GM12874 (cell line): ENCODE results near the gene TOR1AIP1.

Source experiments
- TF ChIP-seq, protein P1 (sequence below): IDR thresholded peaks from 2 replicates; pipeline ENCODE4 v1.5.1; 2011; ENCODE audit warnings: low read depth, mild to moderate bottlenecking, control low read depth, low read length, moderate library complexity; ENCODE audit not compliant: insufficient read depth

Gene TOR1AIP1

GRCh38 chr1:179968284-179968993 lies 86.4 kb downstream of the TOR1AIP1 start:
- TF ChIP-seq, protein P1, sequence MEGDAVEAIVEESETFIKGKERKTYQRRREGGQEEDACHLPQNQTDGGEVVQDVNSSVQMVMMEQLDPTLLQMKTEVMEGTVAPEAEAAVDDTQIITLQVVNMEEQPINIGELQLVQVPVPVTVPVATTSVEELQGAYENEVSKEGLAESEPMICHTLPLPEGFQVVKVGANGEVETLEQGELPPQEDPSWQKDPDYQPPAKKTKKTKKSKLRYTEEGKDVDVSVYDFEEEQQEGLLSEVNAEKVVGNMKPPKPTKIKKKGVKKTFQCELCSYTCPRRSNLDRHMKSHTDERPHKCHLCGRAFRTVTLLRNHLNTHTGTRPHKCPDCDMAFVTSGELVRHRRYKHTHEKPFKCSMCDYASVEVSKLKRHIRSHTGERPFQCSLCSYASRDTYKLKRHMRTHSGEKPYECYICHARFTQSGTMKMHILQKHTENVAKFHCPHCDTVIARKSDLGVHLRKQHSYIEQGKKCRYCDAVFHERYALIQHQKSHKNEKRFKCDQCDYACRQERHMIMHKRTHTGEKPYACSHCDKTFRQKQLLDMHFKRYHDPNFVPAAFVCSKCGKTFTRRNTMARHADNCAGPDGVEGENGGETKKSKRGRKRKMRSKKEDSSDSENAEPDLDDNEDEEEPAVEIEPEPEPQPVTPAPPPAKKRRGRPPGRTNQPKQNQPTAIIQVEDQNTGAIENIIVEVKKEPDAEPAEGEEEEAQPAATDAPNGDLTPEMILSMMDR: no peak

DNA sequence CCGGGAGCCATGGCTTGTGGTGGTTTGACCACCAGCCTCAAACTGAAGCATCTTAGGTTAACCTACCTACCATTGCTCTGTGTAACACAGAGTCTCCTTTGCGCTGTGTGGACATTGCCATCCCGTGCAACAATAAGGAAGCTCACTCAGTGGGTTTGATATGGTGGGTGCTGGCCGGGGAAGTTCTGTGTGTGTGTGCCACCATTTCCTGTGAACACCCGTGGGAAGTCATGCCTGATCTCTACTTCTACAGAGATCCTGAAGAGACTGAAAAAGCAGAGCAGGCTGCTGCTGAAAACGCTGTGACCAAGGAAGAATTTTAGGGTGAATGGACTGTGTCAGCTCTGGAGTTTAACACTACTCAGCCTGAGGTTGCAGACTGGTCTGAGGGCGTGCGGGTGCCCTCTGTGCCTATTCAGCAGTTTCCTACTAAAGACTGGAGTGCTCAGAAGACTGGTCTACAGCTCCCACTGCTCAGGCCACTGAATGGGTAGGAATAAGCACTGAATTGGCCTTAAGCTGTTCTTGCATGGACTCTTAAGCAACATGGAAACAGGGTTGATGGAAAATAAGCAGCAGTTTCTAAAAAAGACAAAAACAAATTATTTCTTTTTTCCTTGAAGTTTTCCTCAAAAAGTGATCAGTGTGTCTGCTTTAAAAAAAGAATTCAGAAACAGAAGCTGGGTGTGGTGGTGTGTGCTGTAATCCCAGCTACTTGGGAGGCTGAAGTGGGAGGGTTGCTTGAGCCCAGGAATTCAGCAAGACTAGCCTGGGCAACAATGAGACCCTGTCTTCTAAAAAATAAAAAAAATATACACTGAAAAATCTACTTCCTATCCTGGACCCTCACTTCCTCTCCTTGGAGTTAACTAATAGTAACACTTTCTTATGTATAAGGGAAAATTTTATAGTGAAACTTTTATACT lies 87.2 kb downstream of the TOR1AIP1 start:
- TF ChIP-seq, protein P1: no peak
